Panc1 (cell line): Measurements from ENCODE around the gene FARSB. TPM values are rescaled to one million over a fixed set of nuclear protein-coding genes. Genes with fewer than 3 reads are reported as not detected.

ENCODE experiments used
- ATAC-seq: fragments of 200-7000 bp; cut with Tn5 transposase; 2 replicates; pipeline ENCODE4 v1.9.1; 2020; ENCODE audit warnings: mild to moderate bottlenecking, moderate library complexity
- BruUV-seq: library from RNA; stranded (reverse); fragments of 400-500 nt; replicated peaks from 2 replicates; lab custom pipeline; 2021; lab: Mats Ljungman, UMichigan
- CTCF ChIA-PET: fragments of 300-600 bp; sonication (Branson Sonifier 250); formaldehyde crosslinking; loops from one replicate; lab custom pipeline; 2022; ENCODE audit warnings: antibody characterized with exemption; lab: Charles Lee
- POLR2A ChIA-PET: fragments of 300-600 bp; sonication (Branson Sonifier 250); formaldehyde crosslinking; loops from one replicate; lab custom pipeline; 2022; ENCODE audit warnings: antibody characterized with exemption; lab: Charles Lee
- DNase-seq: peaks from one replicate; pipeline ENCODE4 v3.0.0-alpha.2; 2010; ENCODE audit warnings: low read depth, low spot score
- H3K27ac ChIP-seq: 2 replicates; pipeline ENCODE4 v1.5.1; 2011; ENCODE audit warnings: mild to moderate bottlenecking, low read length, inconsistent platforms
- H3K27me3 ChIP-seq: fragments of 200-500 bp; sonication (Bioruptor generic); 2 replicates; pipeline ENCODE4 v1.6.0; 2014; ENCODE audit warnings: low read length, inconsistent platforms; ENCODE audit not compliant: control insufficient read depth, insufficient read depth
- H3K36me3 ChIP-seq: fragments of 200-500 bp; sonication (Bioruptor generic); 2 replicates; pipeline ENCODE4 v1.5.1; 2014; ENCODE audit warnings: inconsistent platforms, mild to moderate bottlenecking, low read length, moderate library complexity; ENCODE audit not compliant: control insufficient read depth, insufficient read depth
- H3K4me1 ChIP-seq: 2 replicates; pipeline ENCODE4 v1.5.1; 2011; ENCODE audit warnings: inconsistent platforms, mild to moderate bottlenecking, low read length, moderate library complexity; ENCODE audit not compliant: control insufficient read depth, insufficient read depth
- H3K4me3 ChIP-seq, 2 experiments: 2 replicates each; pipeline ENCODE4 v1.5.1; 2011 to 2012; ENCODE audit warnings: low read depth in 2 of 2, low read length in 2 of 2, mild to moderate bottlenecking in 2 of 2, inconsistent platforms in 1 of 2, moderate library complexity in 1 of 2
- H3K9me3 ChIP-seq: fragments of 200-500 bp; sonication (Bioruptor generic); 2 replicates; pipeline ENCODE4 v1.5.1; 2014; ENCODE audit warnings: low read depth, mild to moderate bottlenecking, inconsistent platforms, low read length, moderate library complexity; ENCODE audit not compliant: control insufficient read depth, insufficient read depth
- POLR2AphosphoS5 ChIP-seq: IDR thresholded peaks from 2 replicates; pipeline ENCODE4 v1.6.1; 2012; ENCODE audit warnings: mild to moderate bottlenecking, low read depth, low read length, moderate library complexity
- SIN3A ChIP-seq: IDR thresholded peaks from 2 replicates; pipeline ENCODE4 v1.6.1; 2012; ENCODE audit warnings: low read depth, mild to moderate bottlenecking, low read length, moderate library complexity, borderline replicate concordance; ENCODE audit not compliant: insufficient read depth
- TCF7L2 ChIP-seq: IDR thresholded peaks from 2 replicates; pipeline ENCODE4 v1.6.1; 2011; ENCODE audit warnings: mild to moderate bottlenecking, low read depth, low read length, inconsistent platforms
- in situ Hi-C: cut with HindIII; loops from 2 replicates; pipeline ENCODE4 v1.10.0; 2016; ENCODE audit warnings: low sequenced_read_pairs, low pct_unique_long_range_greater_than_20kb
- intact Hi-C: fragments of 100-400 bp; cut with micrococcal nuclease; formaldehyde crosslinking; loops from one replicate; pipeline ENCODE4 v1.10.0; 2022; ENCODE audit not compliant: unreplicated experiment
- total RNA-seq: library from RNA; stranded (reverse); gene quantifications from one replicate; pipeline ENCODE4 v1.2.1, GENCODE V29; 2021; ENCODE audit not compliant: unreplicated experiment
- TF ChIP-seq, protein P1 (sequence below): fragments of 450-650 bp; IDR thresholded peaks from 2 replicates; pipeline ENCODE4 v1.5.1; 2017; ENCODE audit warnings: mild to moderate bottlenecking
- TF ChIP-seq, protein P2 (sequence below), 2 experiments: IDR thresholded peaks; 2 replicates each; pipeline ENCODE4 v1.6.1; 2011 to 2012; ENCODE audit warnings: low read depth in 2 of 2, control low read depth in 1 of 2, low read length in 1 of 2, mild to moderate bottlenecking in 1 of 2, moderate library complexity in 1 of 2; ENCODE audit not compliant: insufficient read depth in 1 of 2

Gene FARSB
- total RNA-seq, 1 experiment from 2014 or later, result 31.6 TPM

DNA sequence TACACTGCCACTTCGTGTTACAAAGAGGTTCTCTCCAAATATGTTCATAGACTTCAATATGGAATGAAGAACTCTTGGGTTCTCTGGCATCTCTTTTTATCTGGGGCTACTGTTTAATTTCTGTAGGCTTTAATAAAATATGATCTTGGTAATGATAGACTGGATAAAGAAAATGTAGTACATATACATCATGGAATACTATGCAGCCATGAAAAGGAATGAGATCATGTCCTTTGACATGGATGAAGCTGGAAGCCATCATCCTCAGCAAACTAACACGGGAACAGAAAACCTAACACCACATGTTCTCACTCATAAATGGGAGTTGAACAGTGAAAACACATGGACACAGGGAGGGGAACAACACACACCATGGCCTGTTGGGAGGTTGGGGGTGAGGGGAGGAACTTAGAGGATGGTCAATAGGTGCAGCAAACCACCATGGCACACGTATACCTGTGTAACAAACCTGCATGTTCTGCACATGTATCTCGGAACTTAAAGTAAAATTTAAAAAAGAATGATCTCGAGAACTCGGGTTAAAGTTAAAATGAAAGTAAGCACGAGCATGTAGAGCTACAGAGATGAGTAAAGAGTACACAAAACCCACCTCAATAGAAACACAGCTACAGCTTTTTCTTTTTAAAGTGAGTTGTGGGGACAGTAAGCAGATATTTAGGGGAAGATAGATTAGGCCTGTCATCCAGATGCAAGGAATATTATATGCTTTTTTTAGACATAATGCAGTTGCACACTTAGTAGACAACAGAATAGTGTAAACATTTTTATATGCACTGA is 129.2 kb downstream of the FARSB start:
- DNase-seq (no peak), ATAC-seq (no peak)
- H3K27me3 ChIP-seq, result no peaks in the 10 kb centered on the region
- H3K4me3 ChIP-seq, result no peak overlapping the region
- CTCF ChIA-PET, result no interaction called here
- no peaks in the 10 kb centered on the region for H3K4me1 ChIP-seq
- POLR2A ChIA-PET, result no interaction called here
- no peaks in the 10 kb centered on the region for H3K9me3 ChIP-seq
- intact Hi-C loops (no loop called here), in situ Hi-C loops (no loop called here)
- no peak overlapping the region for H3K27ac ChIP-seq
- no peaks in the 10 kb centered on the region for H3K36me3 ChIP-seq
- TF ChIP-seq POLR2AphosphoS5 (no peak), TCF7L2 (no peak), SIN3A (no peak)
- TF ChIP-seq, protein P1, sequence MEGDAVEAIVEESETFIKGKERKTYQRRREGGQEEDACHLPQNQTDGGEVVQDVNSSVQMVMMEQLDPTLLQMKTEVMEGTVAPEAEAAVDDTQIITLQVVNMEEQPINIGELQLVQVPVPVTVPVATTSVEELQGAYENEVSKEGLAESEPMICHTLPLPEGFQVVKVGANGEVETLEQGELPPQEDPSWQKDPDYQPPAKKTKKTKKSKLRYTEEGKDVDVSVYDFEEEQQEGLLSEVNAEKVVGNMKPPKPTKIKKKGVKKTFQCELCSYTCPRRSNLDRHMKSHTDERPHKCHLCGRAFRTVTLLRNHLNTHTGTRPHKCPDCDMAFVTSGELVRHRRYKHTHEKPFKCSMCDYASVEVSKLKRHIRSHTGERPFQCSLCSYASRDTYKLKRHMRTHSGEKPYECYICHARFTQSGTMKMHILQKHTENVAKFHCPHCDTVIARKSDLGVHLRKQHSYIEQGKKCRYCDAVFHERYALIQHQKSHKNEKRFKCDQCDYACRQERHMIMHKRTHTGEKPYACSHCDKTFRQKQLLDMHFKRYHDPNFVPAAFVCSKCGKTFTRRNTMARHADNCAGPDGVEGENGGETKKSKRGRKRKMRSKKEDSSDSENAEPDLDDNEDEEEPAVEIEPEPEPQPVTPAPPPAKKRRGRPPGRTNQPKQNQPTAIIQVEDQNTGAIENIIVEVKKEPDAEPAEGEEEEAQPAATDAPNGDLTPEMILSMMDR, result no peak
- TF ChIP-seq, protein P2, sequence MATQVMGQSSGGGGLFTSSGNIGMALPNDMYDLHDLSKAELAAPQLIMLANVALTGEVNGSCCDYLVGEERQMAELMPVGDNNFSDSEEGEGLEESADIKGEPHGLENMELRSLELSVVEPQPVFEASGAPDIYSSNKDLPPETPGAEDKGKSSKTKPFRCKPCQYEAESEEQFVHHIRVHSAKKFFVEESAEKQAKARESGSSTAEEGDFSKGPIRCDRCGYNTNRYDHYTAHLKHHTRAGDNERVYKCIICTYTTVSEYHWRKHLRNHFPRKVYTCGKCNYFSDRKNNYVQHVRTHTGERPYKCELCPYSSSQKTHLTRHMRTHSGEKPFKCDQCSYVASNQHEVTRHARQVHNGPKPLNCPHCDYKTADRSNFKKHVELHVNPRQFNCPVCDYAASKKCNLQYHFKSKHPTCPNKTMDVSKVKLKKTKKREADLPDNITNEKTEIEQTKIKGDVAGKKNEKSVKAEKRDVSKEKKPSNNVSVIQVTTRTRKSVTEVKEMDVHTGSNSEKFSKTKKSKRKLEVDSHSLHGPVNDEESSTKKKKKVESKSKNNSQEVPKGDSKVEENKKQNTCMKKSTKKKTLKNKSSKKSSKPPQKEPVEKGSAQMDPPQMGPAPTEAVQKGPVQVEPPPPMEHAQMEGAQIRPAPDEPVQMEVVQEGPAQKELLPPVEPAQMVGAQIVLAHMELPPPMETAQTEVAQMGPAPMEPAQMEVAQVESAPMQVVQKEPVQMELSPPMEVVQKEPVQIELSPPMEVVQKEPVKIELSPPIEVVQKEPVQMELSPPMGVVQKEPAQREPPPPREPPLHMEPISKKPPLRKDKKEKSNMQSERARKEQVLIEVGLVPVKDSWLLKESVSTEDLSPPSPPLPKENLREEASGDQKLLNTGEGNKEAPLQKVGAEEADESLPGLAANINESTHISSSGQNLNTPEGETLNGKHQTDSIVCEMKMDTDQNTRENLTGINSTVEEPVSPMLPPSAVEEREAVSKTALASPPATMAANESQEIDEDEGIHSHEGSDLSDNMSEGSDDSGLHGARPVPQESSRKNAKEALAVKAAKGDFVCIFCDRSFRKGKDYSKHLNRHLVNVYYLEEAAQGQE (IDR thresholded peaks at IDR 0.05; ENCODE audit: insufficient read depth in 1 of 2, low read depth in 2 of 2, low read length in 1 of 2), result no peak
- no TSS peak for BruUV-seq

- H3K27ac ChIP-seq, result no peak overlapping the region
- no peaks in the 10 kb centered on the region for H3K27me3 ChIP-seq
- in situ Hi-C loops (no loop called here), intact Hi-C loops (no loop called here)
- H3K36me3 ChIP-seq, result no peaks in the 10 kb centered on the region
- TF ChIP-seq, protein P1, result no peak
- TF ChIP-seq, protein P2 (IDR thresholded peaks at IDR 0.05; ENCODE audit: insufficient read depth in 1 of 2, low read depth in 2 of 2, low read length in 1 of 2), result no peak
- TF ChIP-seq POLR2AphosphoS5 (no peak), SIN3A (no peak), TCF7L2 (no peak)
- POLR2A ChIA-PET, result no interaction called here
- no peaks in the 10 kb centered on the region for H3K4me1 ChIP-seq
- DNase-seq (no peak), ATAC-seq (no peak)
- no TSS peak for BruUV-seq
- CTCF ChIA-PET, result no interaction called here
- H3K4me3 ChIP-seq, result no peak overlapping the region
- H3K9me3 ChIP-seq, result no peaks in the 10 kb centered on the region
Observed at GRCh38 chr2:222525811-222526210, 130.1 kb downstream of the FARSB start.
